GM12878 (cell line): ENCODE data around the gene IFT25. TPM values are rescaled to one million over a fixed set of nuclear protein-coding genes. Genes with fewer than 3 reads are reported as not detected.

Experiments
- ATAC-seq: fragments of 200-7000 bp; cut with Tn5 transposase; 3 replicates; pipeline ENCODE4 v1.9.1; 2020; ENCODE audit warnings: mild to moderate bottlenecking, moderate library complexity
- BruUV-seq: library from RNA; stranded (reverse); fragments of 400-500 nt; replicated peaks from 2 replicates; lab custom pipeline; 2021; lab: Mats Ljungman, UMichigan
- CTCF ChIA-PET: fragments of 300-600 bp; sonication (Branson Sonifier 250); formaldehyde crosslinking; extraction: SDS; loops from one replicate; lab custom pipeline; 2021; ENCODE audit warnings: inconsistent platforms; lab: Yijun Ruan, JAX
- POLR2A ChIA-PET: fragments of 350-600 bp; formaldehyde crosslinking; extraction: SDS; loops from one replicate; lab custom pipeline; 2021; ENCODE audit warnings: inconsistent platforms; lab: Charles Lee
- RAD21 ChIA-PET: fragments of 300-600 bp; sonication (Branson Sonifier 250); formaldehyde crosslinking; loops from one replicate; lab custom pipeline; 2023; ENCODE audit warnings: antibody characterized with exemption; ENCODE audit not compliant: unreplicated experiment; lab: Charles Lee
- SMC1A ChIA-PET: fragments of 300-600 bp; sonication (Branson Sonifier 250); formaldehyde crosslinking; loops from one replicate; lab custom pipeline; 2023; ENCODE audit not compliant: unreplicated experiment, uncharacterized antibody; lab: Charles Lee
- DNase-seq: peaks from one replicate; pipeline ENCODE4 v3.0.0-alpha.2; 2011; ENCODE audit warnings: low read depth, low spot score
- FAIRE-seq: peaks from 3 replicates; lab custom pipeline; 2011; peaks lifted over from hg19 to GRCh38; lab: Jason Lieb, UNC
- H2AFZ ChIP-seq: 2 replicates; pipeline ENCODE4 v1.6.0; 2011; ENCODE audit warnings: low read depth, low read length, control low read depth; ENCODE audit not compliant: control insufficient read depth
- H3K27ac ChIP-seq: 2 replicates; pipeline ENCODE4 v1.5.1; 2011; ENCODE audit warnings: control low read depth; ENCODE audit not compliant: control insufficient read depth, insufficient read depth
- H3K27me3 ChIP-seq, 2 experiments: replicated peaks in 1 of 2; 2 replicates each; pipeline versions ENCODE4 v1.6.0 to v1.6.1; 2011; ENCODE audit warnings: low read length in 1 of 2; ENCODE audit not compliant: control insufficient read depth in 2 of 2, insufficient read depth in 2 of 2
- H3K36me3 ChIP-seq, 2 experiments: 2 replicates each; pipeline ENCODE4 v1.5.1; 2011; ENCODE audit warnings: low read length in 1 of 2; ENCODE audit not compliant: control insufficient read depth in 2 of 2, insufficient read depth in 2 of 2
- H3K4me1 ChIP-seq: 2 replicates; pipeline ENCODE4 v1.6.1; 2011; ENCODE audit warnings: mild to moderate bottlenecking, low read length, moderate library complexity, mixed read lengths; ENCODE audit not compliant: control insufficient read depth, insufficient read depth
- H3K4me2 ChIP-seq: 2 replicates; pipeline ENCODE4 v1.6.0; 2011; ENCODE audit warnings: control low read depth; ENCODE audit not compliant: control insufficient read depth, insufficient read depth
- H3K4me3 ChIP-seq: fragments of 200-600 bp; sonication (generic); 2 replicates; pipeline ENCODE4 v1.5.1; 2016
- H3K79me2 ChIP-seq: 2 replicates; pipeline ENCODE4 v1.6.0; 2011; ENCODE audit warnings: low read length; ENCODE audit not compliant: control insufficient read depth, insufficient read depth
- H3K9ac ChIP-seq: 2 replicates; pipeline ENCODE4 v1.8.0; 2011; ENCODE audit warnings: low read length, control low read depth, mixed read lengths; ENCODE audit not compliant: control insufficient read depth, insufficient read depth
- H3K9me3 ChIP-seq: replicated peaks from 3 replicates; pipeline ENCODE4 v1.5.1; 2011; ENCODE audit warnings: mild to moderate bottlenecking, low read length; ENCODE audit not compliant: control insufficient read depth, insufficient read depth
- H4K20me1 ChIP-seq: 2 replicates; pipeline ENCODE4 v1.6.0; 2011; ENCODE audit not compliant: control insufficient read depth, insufficient read depth
- CHD1 ChIP-seq: IDR thresholded peaks from 2 replicates; pipeline ENCODE4 v1.6.1; 2012; ENCODE audit warnings: low read depth, low read length, improper control_type of control experiment
- FOXM1 ChIP-seq: IDR thresholded peaks from 2 replicates; pipeline ENCODE4 v1.6.1; 2012; ENCODE audit warnings: low read depth, mild to moderate bottlenecking, inconsistent platforms, low read length, moderate library complexity
- HDAC2 ChIP-seq: fragments of 200-600 bp; sonication (generic); IDR thresholded peaks from 2 replicates; pipeline ENCODE4 v1.6.1; 2017
- IKZF2 ChIP-seq, 2 experiments: fragments of 450-650 bp; IDR thresholded peaks; 2 replicates each; pipeline ENCODE4 v1.6.1; 2017; ENCODE audit warnings: mild to moderate bottlenecking in 2 of 2, moderate library complexity in 2 of 2
- MYB ChIP-seq: fragments of 150-350 bp; IDR thresholded peaks from 2 replicates; pipeline ENCODE4 v1.6.1; 2014; ENCODE audit warnings: mild to moderate bottlenecking, low read depth, low read length, borderline replicate concordance
- NFXL1 ChIP-seq: fragments of 450-650 bp; IDR thresholded peaks from 2 replicates; pipeline ENCODE4 v1.6.1; 2017; ENCODE audit warnings: antibody characterized with exemption, mild to moderate bottlenecking, borderline replicate concordance
- NR2C2 ChIP-seq: IDR thresholded peaks from 2 replicates; pipeline ENCODE4 v1.6.1; 2011; ENCODE audit warnings: borderline replicate concordance, low read depth; ENCODE audit not compliant: control insufficient read depth, insufficient read length
- POU2F2 ChIP-seq: IDR thresholded peaks from 3 replicates; pipeline ENCODE4 v1.6.1; 2011; ENCODE audit warnings: low read depth, mild to moderate bottlenecking, low read length, borderline replicate concordance
- SREBF1 ChIP-seq: IDR thresholded peaks from 2 replicates; pipeline ENCODE4 v1.6.1; 2012; ENCODE audit warnings: mild to moderate bottlenecking, low read length
- TCF3 ChIP-seq: IDR thresholded peaks from 2 replicates; pipeline ENCODE4 v1.6.1; 2012; ENCODE audit warnings: low read depth, mild to moderate bottlenecking, low read length, borderline replicate concordance; ENCODE audit not compliant: insufficient read depth
- WGBS: methylation state at CpG from one replicate; pipeline ENCODE4 v1.1.6; 2016; ENCODE audit warnings: low lambda C conversion rate; ENCODE audit not compliant: insufficient replicate concordance, insufficient coverage; ENCODE audit errors: missing lambda C conversion rate; 5-methylcytosine and 5-hydroxymethylcytosine counted together
- in situ Hi-C: fragments of 300-500 bp; cut with MboI; formaldehyde crosslinking; loops from 9 replicates; pipeline ENCODE4 v1.14.3; 2018; ENCODE audit warnings: mixed read lengths
- intact Hi-C: fragments of 100-400 bp; cut with micrococcal nuclease; formaldehyde crosslinking; loops from one replicate; pipeline ENCODE4 v1.14.2; 2022; ENCODE audit not compliant: unreplicated experiment
- polyA plus RNA-seq, 11 experiments: library from polyadenylated mRNA; depleted of rRNA in 4 of 11; unstranded in 6 of 11; stranded (reverse) in 5 of 11; fragments of >200 nt; fragmentation: Nextera tagmentation in 4 of 11; fragmentation: Illumina TruSeq in 1 of 11; extraction: Ambion mirVana in 4 of 11; extraction: Trizol in 1 of 11; gene quantifications; 1 replicate in 1 of 11; 2 replicates in 10 of 11; pipeline versions ENCODE4 v1.2.1 to v1.2.3, GENCODE V29; 2011 to 2016; ENCODE audit warnings: inconsistent platforms in 2 of 11, missing spikeins in 2 of 11, low read depth in 1 of 11
- total RNA-seq, 4 experiments: library from RNA; depleted of rRNA in 3 of 4; stranded (reverse); fragments of >200 nt in 3 of 4; fragmentation: Illumina TruSeq in 1 of 4; extraction: Trizol in 1 of 4; gene quantifications; 2 replicates each; pipeline versions ENCODE4 v1.2.1 to v1.2.3, GENCODE V29; 2013 to 2021
- TF ChIP-seq, protein P1 (sequence below): IDR thresholded peaks from 2 replicates; pipeline ENCODE4 v1.6.1; 2012; ENCODE audit warnings: mild to moderate bottlenecking, low read depth, low read length
- TF ChIP-seq, protein P2 (sequence below): fragments of 450-650 bp; formaldehyde crosslinking; IDR thresholded peaks from 2 replicates; pipeline ENCODE4 v1.5.0; 2022; ENCODE audit warnings: mild to moderate bottlenecking, missing genetic modification characterization
- TF ChIP-seq, protein P3 (sequence below), 3 experiments: IDR thresholded peaks in 2 of 3; conservative IDR thresholded peaks in 1 of 3; 2 replicates each; pipeline ENCODE4 v1.5.1; 2011; ENCODE audit warnings: low read depth in 3 of 3, low read length in 3 of 3, mild to moderate bottlenecking in 3 of 3, control low read depth in 2 of 3, moderate library complexity in 2 of 3, inconsistent platforms in 1 of 3, mixed read lengths in 1 of 3; ENCODE audit not compliant: control insufficient read depth in 2 of 3, insufficient read depth in 1 of 3; ENCODE audit errors: extremely low read depth in 1 of 3
- TF ChIP-seq, protein P4 (sequence below): IDR thresholded peaks from 2 replicates; pipeline ENCODE4 v1.6.1; 2011; ENCODE audit warnings: mild to moderate bottlenecking, low read depth, low read length, moderate library complexity; ENCODE audit not compliant: insufficient replicate concordance

The IFT25 gene
- total and polyA plus RNA-seq, 10 of the 15 experiments (the other 5 are each of a cell fraction or from before 2014, with no cell fraction given): 55.7 to 242 (median 131) TPM

DNA sequence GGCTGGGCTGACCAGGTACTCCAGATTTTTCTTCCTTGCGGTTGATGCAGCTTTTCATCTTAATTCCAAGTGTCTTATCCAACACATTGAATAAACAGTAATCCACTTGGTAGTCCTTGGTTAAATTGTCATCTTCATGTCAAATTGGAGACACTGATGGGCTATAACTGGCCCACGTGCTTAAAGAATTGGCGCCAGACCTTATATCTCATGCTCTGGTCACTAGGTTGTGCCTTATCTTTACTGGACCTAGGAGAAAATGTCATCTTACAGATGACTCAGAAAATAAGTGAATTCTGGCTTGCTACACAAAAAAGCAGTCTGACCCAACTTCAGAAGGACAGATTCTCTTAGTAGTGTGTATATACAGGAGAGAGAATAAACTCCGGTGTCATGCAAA is 16.9 kb upstream of the IFT25 start:
- intact Hi-C loops: no loop called here
- H3K9ac ChIP-seq: no peak overlapping the region
- ATAC-seq: no peak
- 95% methylated on average over 4 of the region's 4 CpGs for WGBS
- RAD21 ChIA-PET: no interaction called here
- H3K27me3 ChIP-seq: no peaks in the 10 kb centered on the region
- H3K27ac ChIP-seq: no peak overlapping the region
- no peaks in the 10 kb centered on the region for H3K9me3 ChIP-seq
- SMC1A ChIA-PET: interaction anchor here (0.6 kb wide), 1 partner anchor 126 kb away, joined by 4 read pairs; no protein-coding TSS in a partner anchor
- POLR2A ChIA-PET: no interaction called here
- BruUV-seq: no TSS peak
- H3K79me2 ChIP-seq: no peaks in the 10 kb centered on the region
- no peak overlapping the region for H3K4me2 ChIP-seq
- H3K4me1 ChIP-seq: no peaks in the 10 kb centered on the region
- H3K36me3 ChIP-seq: peaks cover 1 to 16% of the 10 kb centered on the region in 2 experiments
- DNase-seq: no peak
- in situ Hi-C loops: loop anchor here (5.0 to 25.0 kb wide), 3 partner anchors 50 to 475 kb away; no protein-coding TSS in a partner anchor
- no peaks in the 10 kb centered on the region for H4K20me1 ChIP-seq
- no peak for FAIRE-seq
- no peak overlapping the region for H2AFZ ChIP-seq
- no peak overlapping the region for H3K4me3 ChIP-seq
- CTCF ChIA-PET: interaction anchor here (0.6 to 7.4 kb wide), 4 partner anchors 13 to 97 kb away, joined by 3 to 232 read pairs (median 80); no protein-coding TSS in a partner anchor
- TF ChIP-seq, protein P1, sequence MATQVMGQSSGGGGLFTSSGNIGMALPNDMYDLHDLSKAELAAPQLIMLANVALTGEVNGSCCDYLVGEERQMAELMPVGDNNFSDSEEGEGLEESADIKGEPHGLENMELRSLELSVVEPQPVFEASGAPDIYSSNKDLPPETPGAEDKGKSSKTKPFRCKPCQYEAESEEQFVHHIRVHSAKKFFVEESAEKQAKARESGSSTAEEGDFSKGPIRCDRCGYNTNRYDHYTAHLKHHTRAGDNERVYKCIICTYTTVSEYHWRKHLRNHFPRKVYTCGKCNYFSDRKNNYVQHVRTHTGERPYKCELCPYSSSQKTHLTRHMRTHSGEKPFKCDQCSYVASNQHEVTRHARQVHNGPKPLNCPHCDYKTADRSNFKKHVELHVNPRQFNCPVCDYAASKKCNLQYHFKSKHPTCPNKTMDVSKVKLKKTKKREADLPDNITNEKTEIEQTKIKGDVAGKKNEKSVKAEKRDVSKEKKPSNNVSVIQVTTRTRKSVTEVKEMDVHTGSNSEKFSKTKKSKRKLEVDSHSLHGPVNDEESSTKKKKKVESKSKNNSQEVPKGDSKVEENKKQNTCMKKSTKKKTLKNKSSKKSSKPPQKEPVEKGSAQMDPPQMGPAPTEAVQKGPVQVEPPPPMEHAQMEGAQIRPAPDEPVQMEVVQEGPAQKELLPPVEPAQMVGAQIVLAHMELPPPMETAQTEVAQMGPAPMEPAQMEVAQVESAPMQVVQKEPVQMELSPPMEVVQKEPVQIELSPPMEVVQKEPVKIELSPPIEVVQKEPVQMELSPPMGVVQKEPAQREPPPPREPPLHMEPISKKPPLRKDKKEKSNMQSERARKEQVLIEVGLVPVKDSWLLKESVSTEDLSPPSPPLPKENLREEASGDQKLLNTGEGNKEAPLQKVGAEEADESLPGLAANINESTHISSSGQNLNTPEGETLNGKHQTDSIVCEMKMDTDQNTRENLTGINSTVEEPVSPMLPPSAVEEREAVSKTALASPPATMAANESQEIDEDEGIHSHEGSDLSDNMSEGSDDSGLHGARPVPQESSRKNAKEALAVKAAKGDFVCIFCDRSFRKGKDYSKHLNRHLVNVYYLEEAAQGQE: no peak
- no peak for TF ChIP-seq NFXL1
- no peak for TF ChIP-seq CHD1
- TF ChIP-seq, protein P2, sequence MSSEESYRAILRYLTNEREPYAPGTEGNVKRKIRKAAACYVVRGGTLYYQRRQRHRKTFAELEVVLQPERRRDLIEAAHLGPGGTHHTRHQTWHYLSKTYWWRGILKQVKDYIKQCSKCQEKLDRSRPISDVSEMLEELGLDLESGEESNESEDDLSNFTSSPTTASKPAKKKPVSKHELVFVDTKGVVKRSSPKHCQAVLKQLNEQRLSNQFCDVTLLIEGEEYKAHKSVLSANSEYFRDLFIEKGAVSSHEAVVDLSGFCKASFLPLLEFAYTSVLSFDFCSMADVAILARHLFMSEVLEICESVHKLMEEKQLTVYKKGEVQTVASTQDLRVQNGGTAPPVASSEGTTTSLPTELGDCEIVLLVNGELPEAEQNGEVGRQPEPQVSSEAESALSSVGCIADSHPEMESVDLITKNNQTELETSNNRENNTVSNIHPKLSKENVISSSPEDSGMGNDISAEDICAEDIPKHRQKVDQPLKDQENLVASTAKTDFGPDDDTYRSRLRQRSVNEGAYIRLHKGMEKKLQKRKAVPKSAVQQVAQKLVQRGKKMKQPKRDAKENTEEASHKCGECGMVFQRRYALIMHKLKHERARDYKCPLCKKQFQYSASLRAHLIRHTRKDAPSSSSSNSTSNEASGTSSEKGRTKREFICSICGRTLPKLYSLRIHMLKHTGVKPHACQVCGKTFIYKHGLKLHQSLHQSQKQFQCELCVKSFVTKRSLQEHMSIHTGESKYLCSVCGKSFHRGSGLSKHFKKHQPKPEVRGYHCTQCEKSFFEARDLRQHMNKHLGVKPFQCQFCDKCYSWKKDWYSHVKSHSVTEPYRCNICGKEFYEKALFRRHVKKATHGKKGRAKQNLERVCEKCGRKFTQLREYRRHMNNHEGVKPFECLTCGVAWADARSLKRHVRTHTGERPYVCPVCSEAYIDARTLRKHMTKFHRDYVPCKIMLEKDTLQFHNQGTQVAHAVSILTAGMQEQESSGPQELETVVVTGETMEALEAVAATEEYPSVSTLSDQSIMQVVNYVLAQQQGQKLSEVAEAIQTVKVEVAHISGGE (CRISPR knock-in tag): no peak
- no peak for TF ChIP-seq IKZF2 (IDR thresholded peaks at IDR 0.05)
- no peak for TF ChIP-seq SREBF1
- TF ChIP-seq FOXM1: no peak
- TF ChIP-seq TCF3: no peak
- TF ChIP-seq NR2C2: no peak
- TF ChIP-seq, protein P3, sequence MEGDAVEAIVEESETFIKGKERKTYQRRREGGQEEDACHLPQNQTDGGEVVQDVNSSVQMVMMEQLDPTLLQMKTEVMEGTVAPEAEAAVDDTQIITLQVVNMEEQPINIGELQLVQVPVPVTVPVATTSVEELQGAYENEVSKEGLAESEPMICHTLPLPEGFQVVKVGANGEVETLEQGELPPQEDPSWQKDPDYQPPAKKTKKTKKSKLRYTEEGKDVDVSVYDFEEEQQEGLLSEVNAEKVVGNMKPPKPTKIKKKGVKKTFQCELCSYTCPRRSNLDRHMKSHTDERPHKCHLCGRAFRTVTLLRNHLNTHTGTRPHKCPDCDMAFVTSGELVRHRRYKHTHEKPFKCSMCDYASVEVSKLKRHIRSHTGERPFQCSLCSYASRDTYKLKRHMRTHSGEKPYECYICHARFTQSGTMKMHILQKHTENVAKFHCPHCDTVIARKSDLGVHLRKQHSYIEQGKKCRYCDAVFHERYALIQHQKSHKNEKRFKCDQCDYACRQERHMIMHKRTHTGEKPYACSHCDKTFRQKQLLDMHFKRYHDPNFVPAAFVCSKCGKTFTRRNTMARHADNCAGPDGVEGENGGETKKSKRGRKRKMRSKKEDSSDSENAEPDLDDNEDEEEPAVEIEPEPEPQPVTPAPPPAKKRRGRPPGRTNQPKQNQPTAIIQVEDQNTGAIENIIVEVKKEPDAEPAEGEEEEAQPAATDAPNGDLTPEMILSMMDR (IDR thresholded peaks at IDR 0.05 in 2 of 3, conservative IDR thresholded peaks at IDR 0.05 in 1 of 3; ENCODE audit: control insufficient read depth in 2 of 3, extremely low read depth in 1 of 3, insufficient read depth in 1 of 3, low read depth in 3 of 3, low read length in 3 of 3): no peak
- TF ChIP-seq, protein P4, sequence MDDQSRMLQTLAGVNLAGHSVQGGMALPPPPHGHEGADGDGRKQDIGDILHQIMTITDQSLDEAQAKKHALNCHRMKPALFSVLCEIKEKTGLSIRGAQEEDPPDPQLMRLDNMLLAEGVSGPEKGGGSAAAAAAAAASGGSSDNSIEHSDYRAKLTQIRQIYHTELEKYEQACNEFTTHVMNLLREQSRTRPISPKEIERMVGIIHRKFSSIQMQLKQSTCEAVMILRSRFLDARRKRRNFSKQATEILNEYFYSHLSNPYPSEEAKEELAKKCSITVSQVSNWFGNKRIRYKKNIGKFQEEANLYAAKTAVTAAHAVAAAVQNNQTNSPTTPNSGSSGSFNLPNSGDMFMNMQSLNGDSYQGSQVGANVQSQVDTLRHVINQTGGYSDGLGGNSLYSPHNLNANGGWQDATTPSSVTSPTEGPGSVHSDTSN: no peak
- no peak for TF ChIP-seq HDAC2
- no peak for TF ChIP-seq MYB
- no peak for TF ChIP-seq POU2F2
